ENCODE results near the gene SYT5.

The SYT5 gene

GRCh38 chr19:55169136-55169535, 11.0 kb downstream of the SYT5 start:
- no peak for TF ChIP-seq CTCF (IDR thresholded peaks at IDR 0.05; ENCODE audit: low read depth, low read length, missing control alignments)
- no peak for DNase-seq
- in situ Hi-C loops (cut with HindIII; ENCODE audit: low pct_ligation_motif_present, low sequenced_read_pairs): no loop called here
- Histone ChIP-seq H3K27ac (no peak overlapping the region), H3K36me3 (replicated peaks) (no peaks in the 10 kb centered on the region), H3K27me3 (replicated peaks) (no peaks in the 10 kb centered on the region), H3K4me3 (ENCODE audit: low read depth, low read length) (no peak overlapping the region)

GRCh38 chr19:55166530-55167268, 13.4 kb downstream of the SYT5 start, which contains the start of gene DNAAF3:
TSS of gene DNAAF3 (minus strand) at chr19:55166613. CDS start at chr19:55166413, 200 bp downstream.
- H3K27ac ChIP-seq: peak within 1 kb of the TSS; percentile 53
- H3K27me3 ChIP-seq (replicated peaks): peaks cover 6% of the 10 kb centered on the region
- no peaks in the 10 kb centered on the region for H3K36me3 ChIP-seq (replicated peaks)
- peak; percentile 98 for DNase-seq
- no peak for TF ChIP-seq CTCF (IDR thresholded peaks at IDR 0.05; ENCODE audit: low read depth, low read length, missing control alignments)
- peak within 1 kb of the TSS; percentile 60 for H3K4me3 ChIP-seq (ENCODE audit: low read depth, low read length)
- in situ Hi-C loops (cut with HindIII; ENCODE audit: low pct_ligation_motif_present, low sequenced_read_pairs): no loop called here

- in situ Hi-C loops (cut with HindIII; ENCODE audit: low pct_ligation_motif_present, low sequenced_read_pairs): no loop called here
- TF ChIP-seq CTCF (IDR thresholded peaks at IDR 0.05; ENCODE audit: low read depth, low read length, missing control alignments): peak; percentile 80
- Histone ChIP-seq H3K4me3 (ENCODE audit: low read depth, low read length) (peak overlapping the region; percentile 60), H3K27ac (no peak overlapping the region), H3K27me3 (replicated peaks) (peaks cover 13% of the 10 kb centered on the region), H3K36me3 (replicated peaks) (no peaks in the 10 kb centered on the region)
- DNase-seq: peak; percentile 73
Observed at GRCh38 chr19:55165952-55166529, 14.0 kb downstream of the SYT5 start.

- Histone ChIP-seq H3K4me3 (ENCODE audit: low read depth, low read length) (no peak overlapping the region), H3K27me3 (replicated peaks) (peaks cover 14% of the 10 kb centered on the region), H3K36me3 (replicated peaks) (no peaks in the 10 kb centered on the region), H3K27ac (no peak overlapping the region)
- TF ChIP-seq CTCF (IDR thresholded peaks at IDR 0.05; ENCODE audit: low read depth, low read length, missing control alignments): no peak
- in situ Hi-C loops (cut with HindIII; ENCODE audit: low pct_ligation_motif_present, low sequenced_read_pairs): no loop called here
- no peak for DNase-seq
Observed at GRCh38 chr19:55161571-55162322, 18.3 kb downstream of the SYT5 start.

- DNase-seq: no peak
- Histone ChIP-seq H3K27me3 (replicated peaks) (peaks cover 14% of the 10 kb centered on the region), H3K36me3 (replicated peaks) (no peaks in the 10 kb centered on the region), H3K27ac (no peak overlapping the region), H3K4me3 (ENCODE audit: low read depth, low read length) (no peak overlapping the region)
- in situ Hi-C loops (cut with HindIII; ENCODE audit: low pct_ligation_motif_present, low sequenced_read_pairs): no loop called here
- TF ChIP-seq CTCF (IDR thresholded peaks at IDR 0.05; ENCODE audit: low read depth, low read length, missing control alignments): no peak
Observed at GRCh38 chr19:55160986-55161365, 19.1 kb downstream of the SYT5 start.
